Effector CD4-positive, alpha-beta T cell (primary cell): ENCODE results near the gene OSGEPL1.
"Not testable (repeated sequence)": the region's sequence is repeated elsewhere in the genome, so short reads cannot be mapped to it uniquely, and the experiment has no call there.

Experiments
- DNase-seq: peaks from one replicate; pipeline ENCODE4 v3.0.0-alpha.2; 2020
- total RNA-seq: gene quantifications from one replicate; lab custom pipeline; 2026; lab: John Stamatoyannopoulos, UW

The OSGEPL1 gene
- 8.1 reads per million, percentile 28 among the genes with 10 or more reads in this experiment for total RNA-seq

DNA sequence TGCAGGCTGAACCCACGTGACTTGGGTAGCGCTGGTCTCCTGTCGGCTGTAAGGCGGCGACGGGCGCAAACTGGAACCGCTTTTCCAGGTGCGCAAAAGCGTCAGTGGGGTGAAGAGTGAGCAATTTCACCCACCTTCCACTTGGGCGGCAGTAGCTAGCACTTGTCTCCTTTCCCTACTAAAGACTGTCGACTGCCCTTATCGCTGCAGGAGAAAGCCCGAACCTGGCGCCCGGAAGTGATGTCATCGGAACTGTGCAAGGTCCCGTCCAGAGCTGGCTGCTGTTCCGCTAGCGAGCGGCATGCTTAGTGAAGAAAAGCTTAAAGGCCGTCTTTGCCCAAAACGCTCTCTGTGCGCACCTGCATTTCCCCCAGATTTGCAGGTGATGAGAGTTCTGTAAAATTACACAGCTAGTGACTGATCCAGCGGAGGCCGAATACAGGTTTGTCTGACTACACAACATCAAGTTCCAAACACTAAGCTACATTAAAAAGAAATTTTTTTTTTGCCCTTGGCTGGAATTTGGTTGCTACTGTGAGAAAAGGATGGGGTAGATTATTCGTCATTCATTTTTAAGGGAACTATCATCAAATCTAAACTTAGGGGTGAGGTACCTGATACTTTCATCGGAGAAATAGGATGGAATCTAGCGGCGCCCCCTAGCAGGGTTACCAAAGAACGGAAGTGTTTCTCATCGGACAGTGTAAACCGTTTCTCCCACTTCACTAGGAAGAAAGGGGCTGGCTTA lies at the start of gene OSGEPL1:
Gene OSGEPL1, minus strand, starts transcription at position 242 of the 748 bp plus-strand sequence. CDS start 1,152 bp downstream, outside the sequence.
- DNase-seq: peak; percentile 93

GRCh38 chr2:189803431-189803830 lies 40.8 kb upstream of the OSGEPL1 start:
- no peak for DNase-seq

DNA sequence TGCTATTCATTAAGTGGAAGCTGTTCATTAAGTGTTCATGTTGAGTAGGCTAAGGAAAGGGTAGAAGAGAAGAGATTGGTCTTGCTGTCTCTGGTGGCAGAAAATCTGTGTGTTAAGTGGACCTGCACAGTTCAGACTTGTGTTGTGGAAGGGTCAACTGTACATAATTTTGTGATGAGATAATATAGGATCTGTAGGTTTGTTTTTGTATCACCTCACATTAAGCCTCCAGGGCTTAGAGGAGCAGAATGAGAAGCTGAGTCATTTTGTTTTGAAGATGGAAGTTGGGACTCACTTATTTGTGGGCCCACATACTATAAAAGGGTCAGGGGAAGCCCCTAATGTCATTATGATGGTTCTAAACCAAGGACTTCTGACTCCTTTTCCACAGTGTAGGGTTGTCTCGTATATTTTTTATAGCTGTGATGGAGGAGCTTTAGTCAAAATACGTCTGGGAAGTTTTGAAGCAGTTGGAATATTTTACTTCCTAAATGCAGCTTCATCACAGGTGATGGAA lies 39.9 kb upstream of the OSGEPL1 start:
- DNase-seq: no peak

DNA sequence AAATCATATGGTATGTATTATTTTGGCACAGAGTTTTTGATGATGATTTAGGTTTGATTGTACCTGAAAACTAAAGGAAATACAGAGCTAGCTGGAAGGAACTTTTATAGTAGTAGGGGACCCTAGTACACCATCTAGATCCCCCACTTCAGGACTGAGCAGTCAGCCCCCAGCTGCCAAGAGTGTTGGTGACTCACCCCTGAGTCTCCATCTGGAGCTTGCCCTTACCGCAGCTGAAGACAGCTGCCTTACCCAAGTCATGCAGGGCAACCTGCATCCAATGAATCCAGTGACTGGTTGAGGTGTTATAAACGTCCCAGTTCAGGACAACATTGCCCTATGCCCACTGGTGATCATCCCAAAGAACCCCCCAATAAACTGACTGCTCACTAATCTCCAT lies 36.9 kb upstream of the OSGEPL1 start:
- DNase-seq: no peak

- no peak for DNase-seq
Measured at GRCh38 chr2:189799030-189799331, 36.4 kb upstream of the OSGEPL1 start.

DNA sequence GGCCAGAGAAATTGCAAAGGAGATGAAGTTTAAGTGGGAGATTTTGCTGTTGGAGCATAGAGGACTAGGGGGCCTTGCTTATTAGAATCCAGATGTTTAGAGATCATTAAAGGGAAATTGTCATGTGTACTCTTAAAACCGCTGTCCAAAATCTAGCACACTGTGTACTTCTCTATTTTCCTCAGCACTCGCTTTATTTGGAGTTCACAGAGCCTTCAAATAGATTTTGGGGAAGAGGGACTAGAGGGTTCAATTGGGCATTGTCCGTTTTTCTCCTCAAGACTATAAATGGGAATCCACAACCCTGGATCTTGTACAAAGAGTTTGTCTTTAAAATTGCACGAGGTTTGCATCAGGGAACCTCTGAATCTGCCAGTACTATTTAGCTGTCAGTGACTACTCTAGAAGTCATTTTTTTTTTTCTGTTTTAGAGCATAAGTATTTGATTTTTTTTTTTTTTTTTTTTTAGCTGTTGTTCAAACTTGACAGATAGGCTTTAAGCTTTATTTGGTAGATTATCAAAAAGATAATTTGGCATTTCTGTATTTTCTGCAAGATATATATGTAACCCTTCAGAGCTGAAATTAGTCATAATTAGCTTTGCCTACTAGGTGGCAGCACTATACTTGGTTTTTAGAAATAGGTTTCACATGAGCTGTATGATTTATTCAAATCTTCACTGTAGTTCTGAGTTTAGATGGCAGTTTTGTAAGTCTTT lies 35.9 kb upstream of the OSGEPL1 start:
- DNase-seq: no peak

- DNase-seq: no peak
Measured at GRCh38 chr2:189797902-189798301, 35.3 kb upstream of the OSGEPL1 start.

GRCh38 chr2:189794310-189794709 lies 31.7 kb upstream of the OSGEPL1 start:
- DNase-seq: no peak

GRCh38 chr2:189791338-189792042 lies 28.9 kb upstream of the OSGEPL1 start:
- DNase-seq: no peak

GRCh38 chr2:189783927-189784867 lies 21.6 kb upstream of the OSGEPL1 start, which contains the start of the genes ORMDL1 and PMS1:
ORMDL1 (minus strand) TSS chr2:189784339; CDS start chr2:189782595, 1,744 bp downstream.
PMS1 (plus strand) TSS chr2:189784450; CDS start chr2:189791810, 7,360 bp downstream.
- DNase-seq: peak; percentile 92

DNA sequence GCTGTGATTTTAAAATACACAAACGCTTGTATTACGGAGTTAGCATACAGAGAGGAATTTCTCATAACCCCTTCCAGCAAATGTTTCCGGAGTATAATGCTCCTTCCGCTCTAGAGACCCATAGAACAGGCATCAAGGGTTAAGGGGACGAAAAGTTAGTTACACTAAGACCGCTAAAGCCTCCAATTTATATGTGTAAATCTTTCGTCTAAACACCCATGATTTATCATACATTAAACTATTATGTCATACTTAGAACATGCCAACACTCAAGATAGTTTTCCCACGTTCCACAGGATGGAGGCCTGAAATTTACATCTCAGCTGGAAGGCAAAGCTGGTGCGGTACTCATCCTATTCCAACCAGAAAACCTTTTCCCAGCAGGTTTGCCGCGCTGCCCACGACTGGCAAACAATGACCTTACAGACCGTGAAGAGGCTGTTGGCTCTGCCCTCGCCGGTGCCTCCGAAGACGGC lies 20.9 kb upstream of the OSGEPL1 start:
- DNase-seq: no peak

- DNase-seq: no peak
Measured at GRCh38 chr2:189782221-189782671, 19.7 kb upstream of the OSGEPL1 start.

- DNase-seq: no peak
Measured at GRCh38 chr2:189772212-189772611, 9.6 kb upstream of the OSGEPL1 start.

DNA sequence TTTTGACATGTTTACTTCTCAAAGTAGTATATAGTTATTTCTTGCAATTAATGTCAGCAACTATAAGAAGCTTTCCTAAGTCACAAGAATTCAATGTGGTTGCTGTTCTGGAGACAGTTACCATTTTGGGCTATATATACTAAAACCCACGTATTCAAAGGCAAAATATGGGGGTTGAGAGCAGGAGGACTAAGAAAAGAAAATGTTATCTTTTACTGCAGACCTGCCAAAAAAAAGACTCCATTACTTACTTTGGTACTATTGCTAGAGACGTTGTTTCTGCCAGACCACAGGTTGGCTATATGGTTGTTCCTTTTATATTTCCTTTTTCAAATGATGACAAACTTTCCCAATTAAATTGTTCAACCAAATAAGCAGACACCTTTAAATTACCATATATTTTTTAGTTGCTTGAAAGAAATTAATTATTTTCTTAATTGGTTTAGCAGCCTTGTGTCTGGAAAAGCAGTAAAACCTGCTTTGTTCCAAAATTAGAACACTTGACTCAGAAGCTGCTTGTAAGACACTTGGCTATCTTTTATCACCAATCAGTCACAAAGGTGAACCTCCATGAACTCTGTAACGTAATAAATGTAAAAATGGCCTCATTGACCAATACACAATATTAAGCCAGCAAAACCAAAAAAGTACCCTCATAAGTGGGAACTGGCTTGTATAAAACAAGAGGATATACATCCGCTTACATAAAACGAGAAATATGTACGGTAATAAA lies 8.2 kb upstream of the OSGEPL1 start:
- no peak for DNase-seq

DNA sequence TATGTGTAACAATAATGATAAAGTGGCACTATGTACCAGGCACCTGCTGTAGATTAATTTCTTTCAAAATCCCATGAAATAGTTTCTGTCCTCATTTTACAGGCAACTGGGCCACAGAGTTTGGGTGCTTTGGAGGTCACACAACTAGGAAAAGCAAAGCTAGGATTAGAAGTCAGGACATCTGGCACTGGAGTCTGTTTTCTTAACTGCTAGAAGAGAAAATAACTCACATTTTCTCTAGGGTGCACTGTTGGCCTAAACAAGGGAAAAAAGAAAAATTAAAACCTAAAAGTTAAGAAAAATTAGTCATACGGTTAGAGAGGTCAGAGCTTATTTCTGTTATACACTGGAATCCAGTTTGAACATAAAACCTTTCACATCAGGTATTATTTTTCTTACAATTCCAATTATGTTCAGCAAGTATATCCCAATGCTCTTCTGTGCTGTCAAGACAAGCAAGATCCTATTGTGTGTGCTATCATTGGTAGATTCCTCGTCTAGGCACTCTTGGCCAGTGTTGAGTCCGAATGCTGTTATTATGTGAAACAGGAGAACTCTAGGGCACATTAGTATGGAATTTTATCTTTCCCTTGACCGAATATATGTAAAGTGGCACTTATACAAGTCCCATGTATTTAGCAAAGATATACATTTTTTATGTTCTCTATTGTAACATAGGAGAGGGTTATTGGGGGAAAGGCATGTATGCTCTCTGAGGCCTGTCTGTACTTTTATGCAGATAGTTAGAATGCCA lies 1.5 kb upstream of the OSGEPL1 start:
- DNase-seq: no peak

- DNase-seq: no peak
Measured at GRCh38 chr2:189762229-189762550, 402 bp downstream of the OSGEPL1 start.

- DNase-seq: not testable (repeated sequence)
Measured at GRCh38 chr2:189760154-189760553, 2.4 kb downstream of the OSGEPL1 start.

- DNase-seq: no peak
Measured at GRCh38 chr2:189756311-189756952, 6.2 kb downstream of the OSGEPL1 start.

DNA sequence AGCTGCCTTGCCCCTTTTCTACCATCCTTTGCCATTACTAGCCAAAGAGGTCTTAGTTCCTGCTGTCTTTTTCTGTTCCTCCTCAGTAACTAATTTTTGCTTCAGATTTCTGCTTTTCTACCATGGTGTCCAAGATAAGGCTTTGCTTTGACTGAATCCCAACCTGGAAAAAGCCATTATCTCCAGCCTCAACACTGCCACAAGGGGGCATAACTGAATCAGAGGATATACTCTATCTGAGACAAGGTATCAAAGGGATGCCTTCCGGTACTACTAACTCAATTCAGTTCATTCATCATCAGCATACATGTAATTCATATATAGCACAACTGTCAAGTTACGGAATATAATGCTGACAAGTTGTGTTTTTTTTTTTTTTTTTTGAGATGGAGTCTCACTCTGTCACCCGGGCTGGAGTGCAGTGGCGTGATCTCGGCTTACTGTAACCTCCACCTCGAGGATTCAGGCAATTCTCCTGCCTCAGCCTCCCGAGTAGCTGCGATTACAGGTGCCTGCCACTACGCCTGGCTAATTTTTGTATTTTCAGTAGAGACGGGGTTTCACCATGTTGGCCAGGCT lies 11.4 kb downstream of the OSGEPL1 start:
- peak; percentile 18 for DNase-seq
